ENCODE data around the gene IGFBP7.

The IGFBP7 gene

DNA sequence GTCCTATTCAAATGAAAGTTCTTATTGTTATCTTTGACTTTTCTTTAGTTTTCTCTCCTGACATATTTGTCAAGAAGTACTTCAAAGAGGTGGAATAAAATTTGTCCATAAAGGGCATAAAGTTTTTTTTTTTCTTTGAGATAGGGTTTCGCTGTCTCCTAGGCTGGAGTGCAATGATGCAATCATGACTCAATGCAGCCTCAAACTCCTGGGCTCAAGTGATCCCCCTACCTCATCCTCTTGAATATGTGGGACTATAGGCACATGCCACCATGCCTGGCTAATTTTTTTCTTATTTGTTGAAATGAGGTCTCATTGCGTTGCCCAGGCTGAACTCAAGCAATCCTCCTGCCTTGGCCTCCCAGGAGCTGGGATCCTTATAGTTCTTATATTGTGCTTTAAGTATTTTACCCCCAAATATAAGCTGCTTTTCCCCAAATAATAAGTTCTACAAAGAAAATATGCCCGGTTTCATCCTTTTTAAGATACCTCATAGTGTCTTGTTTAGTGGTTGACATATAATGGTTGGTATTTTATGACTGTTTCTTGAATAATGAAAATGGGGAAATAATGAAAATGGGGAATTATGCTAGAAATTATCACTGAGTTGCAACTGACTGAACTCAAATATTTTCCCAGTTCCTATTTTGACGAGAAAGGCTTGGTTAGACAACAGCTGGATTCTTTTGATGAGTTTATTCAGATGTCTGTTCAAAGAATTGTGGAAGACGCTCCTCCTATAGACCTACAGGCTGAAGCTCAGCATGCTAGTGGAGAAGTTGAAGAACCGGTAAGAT, 119.9 kb downstream of the IGFBP7 start:
- no peak for DNase-seq (ENCODE audit: low spot score)
- in situ Hi-C loops (cut with MboI; ENCODE audit: low sequenced_read_pairs, unreplicated experiment), result no loop called here
- TF ChIP-seq, protein P1, sequence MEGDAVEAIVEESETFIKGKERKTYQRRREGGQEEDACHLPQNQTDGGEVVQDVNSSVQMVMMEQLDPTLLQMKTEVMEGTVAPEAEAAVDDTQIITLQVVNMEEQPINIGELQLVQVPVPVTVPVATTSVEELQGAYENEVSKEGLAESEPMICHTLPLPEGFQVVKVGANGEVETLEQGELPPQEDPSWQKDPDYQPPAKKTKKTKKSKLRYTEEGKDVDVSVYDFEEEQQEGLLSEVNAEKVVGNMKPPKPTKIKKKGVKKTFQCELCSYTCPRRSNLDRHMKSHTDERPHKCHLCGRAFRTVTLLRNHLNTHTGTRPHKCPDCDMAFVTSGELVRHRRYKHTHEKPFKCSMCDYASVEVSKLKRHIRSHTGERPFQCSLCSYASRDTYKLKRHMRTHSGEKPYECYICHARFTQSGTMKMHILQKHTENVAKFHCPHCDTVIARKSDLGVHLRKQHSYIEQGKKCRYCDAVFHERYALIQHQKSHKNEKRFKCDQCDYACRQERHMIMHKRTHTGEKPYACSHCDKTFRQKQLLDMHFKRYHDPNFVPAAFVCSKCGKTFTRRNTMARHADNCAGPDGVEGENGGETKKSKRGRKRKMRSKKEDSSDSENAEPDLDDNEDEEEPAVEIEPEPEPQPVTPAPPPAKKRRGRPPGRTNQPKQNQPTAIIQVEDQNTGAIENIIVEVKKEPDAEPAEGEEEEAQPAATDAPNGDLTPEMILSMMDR (IDR thresholded peaks at IDR 0.05; ENCODE audit: borderline replicate concordance, control extremely low read depth, extremely low read depth, insufficient read depth, missing control alignments), result no peak

DNA sequence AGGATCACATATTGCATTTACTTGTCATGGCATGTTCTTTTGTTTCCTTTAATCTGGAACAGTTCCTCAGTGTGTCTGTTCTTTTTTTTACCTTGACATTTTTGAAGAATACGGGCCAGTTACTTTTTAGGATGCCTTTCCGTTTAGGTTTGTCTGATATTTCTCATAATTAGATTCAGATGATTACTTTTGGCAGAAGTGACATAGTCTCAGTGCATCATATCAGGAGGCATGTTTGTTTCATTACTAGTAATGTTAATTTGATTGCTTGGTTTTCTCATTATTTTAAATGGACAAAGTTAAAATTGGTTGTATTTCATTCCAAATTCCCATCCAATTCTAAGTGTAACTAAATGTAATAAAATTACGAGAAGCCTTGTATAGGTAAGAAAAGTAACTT, 123.2 kb downstream of the IGFBP7 start:
- in situ Hi-C loops (cut with MboI; ENCODE audit: low sequenced_read_pairs, unreplicated experiment), result no loop called here
- TF ChIP-seq, protein P1 (IDR thresholded peaks at IDR 0.05; ENCODE audit: borderline replicate concordance, control extremely low read depth, extremely low read depth, insufficient read depth, missing control alignments), result no peak

DNA sequence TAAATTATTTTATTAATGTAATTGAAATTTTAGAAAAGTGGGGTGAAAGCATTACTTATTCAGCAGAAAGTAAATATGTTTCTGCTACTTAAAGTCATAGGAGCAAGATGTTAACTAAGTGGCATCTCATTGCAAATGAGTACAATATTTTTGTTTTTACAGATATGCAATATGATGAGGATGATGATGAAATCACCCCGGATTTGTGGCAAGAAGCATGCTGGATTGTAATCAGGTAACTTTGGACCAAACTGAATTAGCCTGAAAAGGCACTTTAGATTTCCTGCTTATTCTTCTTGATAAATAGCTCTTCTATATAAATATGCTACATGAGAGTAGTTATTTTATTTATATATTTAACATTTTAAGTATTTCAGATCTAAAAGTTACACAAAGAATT, 124.0 kb downstream of the IGFBP7 start:
- TF ChIP-seq, protein P1 (IDR thresholded peaks at IDR 0.05; ENCODE audit: borderline replicate concordance, control extremely low read depth, extremely low read depth, insufficient read depth, missing control alignments), result no peak
- in situ Hi-C loops (cut with MboI; ENCODE audit: low sequenced_read_pairs, unreplicated experiment), result no loop called here
- no peak for DNase-seq (ENCODE audit: low spot score)

More for the DNA sequence above, 123.2 kb downstream of the IGFBP7 start:
- DNase-seq (ENCODE audit: low spot score), result no peak

DNA sequence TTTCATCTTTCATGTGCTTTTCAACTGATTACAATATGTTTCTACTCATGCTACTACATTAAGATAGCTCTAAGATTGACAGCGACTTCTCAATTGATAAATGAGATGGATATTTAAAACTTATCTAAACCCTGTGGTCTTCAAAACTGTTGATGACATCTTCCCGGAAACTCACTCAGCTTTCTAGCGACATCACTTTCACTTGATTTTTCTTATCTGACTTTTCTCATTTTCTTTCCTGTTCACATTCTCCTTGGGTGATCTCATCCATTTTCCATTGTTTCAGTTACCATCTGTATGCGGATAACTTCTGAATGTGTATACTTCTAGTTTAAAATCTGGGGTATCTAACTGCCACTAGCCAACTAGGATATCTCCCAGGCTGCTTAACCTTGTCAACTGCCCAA, 128.4 kb downstream of the IGFBP7 start:
- in situ Hi-C loops (cut with MboI; ENCODE audit: low sequenced_read_pairs, unreplicated experiment), result no loop called here
- TF ChIP-seq, protein P1 (IDR thresholded peaks at IDR 0.05; ENCODE audit: borderline replicate concordance, control extremely low read depth, extremely low read depth, insufficient read depth, missing control alignments), result no peak
- DNase-seq (ENCODE audit: low spot score), result no peak

All from GM13976 (cell line).